ENCODE measurements around the gene USP40.

DNA sequence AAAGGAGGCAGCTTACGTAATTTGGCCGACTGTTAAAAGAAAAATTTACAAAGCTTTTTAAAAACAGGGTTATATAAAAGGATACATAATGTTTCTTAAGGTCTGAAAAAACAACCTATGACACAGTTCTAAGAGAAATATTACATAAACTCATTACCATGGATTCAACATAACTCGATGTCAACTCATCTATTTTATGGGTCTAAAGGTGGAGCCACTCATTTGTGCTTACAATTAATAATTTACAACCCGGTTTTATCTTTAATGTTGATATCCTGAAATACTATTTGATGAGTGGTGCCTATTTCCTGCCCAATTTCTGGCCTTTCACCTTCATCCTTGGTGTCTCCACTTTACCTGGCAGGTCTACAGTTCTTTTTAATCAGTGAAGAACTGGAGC, 15.1 kb downstream of the USP40 start:
- no peak for TF ChIP-seq CTCF (conservative IDR thresholded peaks at IDR 0.05)
- no peak for TF ChIP-seq ZFX (IDR thresholded peaks at IDR 0.05)

Measured in C4-2B (cell line).